ENCODE results near the gene TMEM120A.

The TMEM120A gene

DNA sequence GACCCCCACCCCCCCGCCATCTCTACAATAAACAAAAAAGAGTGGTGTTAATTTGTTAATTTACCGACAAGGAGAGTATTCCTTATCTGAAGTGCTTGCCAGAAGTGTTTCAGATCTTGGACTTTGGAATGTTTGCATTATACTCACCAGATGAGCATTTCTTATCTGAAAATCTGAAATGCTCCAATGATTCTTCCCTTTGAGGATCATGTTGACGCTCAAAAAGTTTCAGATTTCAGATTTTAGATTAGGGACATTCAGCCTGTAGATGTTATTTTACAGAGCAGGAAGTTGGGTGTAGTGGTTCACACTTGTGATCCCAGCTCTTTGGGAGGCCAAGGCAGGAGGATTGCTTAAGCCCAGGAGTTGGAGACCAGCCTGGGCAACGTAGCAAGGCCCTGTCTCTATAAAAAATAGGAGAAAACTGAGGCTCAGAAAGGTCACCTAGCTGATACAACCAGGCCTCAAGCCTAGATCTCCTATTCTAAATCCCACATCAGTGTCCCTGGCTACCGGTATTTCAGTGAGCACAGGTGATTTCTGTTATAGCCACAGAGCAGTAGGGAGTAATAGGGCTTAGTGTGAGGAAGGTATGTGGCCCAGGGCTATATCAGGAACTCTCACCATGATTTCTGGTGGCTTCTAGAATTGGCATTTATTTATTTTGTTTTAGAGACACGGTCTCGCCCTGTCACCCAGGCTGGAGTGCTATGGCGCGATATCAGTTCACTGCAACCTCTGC is 35.4 kb downstream of the TMEM120A start:
- in situ Hi-C loops (cut with HindIII; ENCODE audit: low sequenced_read_pairs): no loop called here
- no peak for DNase-seq (ENCODE audit: low read depth, low spot score)
- no peak overlapping the region for H3K4me3 ChIP-seq (ENCODE audit: low read depth, low read length)
- TF ChIP-seq, protein P1, sequence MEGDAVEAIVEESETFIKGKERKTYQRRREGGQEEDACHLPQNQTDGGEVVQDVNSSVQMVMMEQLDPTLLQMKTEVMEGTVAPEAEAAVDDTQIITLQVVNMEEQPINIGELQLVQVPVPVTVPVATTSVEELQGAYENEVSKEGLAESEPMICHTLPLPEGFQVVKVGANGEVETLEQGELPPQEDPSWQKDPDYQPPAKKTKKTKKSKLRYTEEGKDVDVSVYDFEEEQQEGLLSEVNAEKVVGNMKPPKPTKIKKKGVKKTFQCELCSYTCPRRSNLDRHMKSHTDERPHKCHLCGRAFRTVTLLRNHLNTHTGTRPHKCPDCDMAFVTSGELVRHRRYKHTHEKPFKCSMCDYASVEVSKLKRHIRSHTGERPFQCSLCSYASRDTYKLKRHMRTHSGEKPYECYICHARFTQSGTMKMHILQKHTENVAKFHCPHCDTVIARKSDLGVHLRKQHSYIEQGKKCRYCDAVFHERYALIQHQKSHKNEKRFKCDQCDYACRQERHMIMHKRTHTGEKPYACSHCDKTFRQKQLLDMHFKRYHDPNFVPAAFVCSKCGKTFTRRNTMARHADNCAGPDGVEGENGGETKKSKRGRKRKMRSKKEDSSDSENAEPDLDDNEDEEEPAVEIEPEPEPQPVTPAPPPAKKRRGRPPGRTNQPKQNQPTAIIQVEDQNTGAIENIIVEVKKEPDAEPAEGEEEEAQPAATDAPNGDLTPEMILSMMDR (IDR thresholded peaks at IDR 0.05; ENCODE audit: low read depth, low read length): no peak

DNA sequence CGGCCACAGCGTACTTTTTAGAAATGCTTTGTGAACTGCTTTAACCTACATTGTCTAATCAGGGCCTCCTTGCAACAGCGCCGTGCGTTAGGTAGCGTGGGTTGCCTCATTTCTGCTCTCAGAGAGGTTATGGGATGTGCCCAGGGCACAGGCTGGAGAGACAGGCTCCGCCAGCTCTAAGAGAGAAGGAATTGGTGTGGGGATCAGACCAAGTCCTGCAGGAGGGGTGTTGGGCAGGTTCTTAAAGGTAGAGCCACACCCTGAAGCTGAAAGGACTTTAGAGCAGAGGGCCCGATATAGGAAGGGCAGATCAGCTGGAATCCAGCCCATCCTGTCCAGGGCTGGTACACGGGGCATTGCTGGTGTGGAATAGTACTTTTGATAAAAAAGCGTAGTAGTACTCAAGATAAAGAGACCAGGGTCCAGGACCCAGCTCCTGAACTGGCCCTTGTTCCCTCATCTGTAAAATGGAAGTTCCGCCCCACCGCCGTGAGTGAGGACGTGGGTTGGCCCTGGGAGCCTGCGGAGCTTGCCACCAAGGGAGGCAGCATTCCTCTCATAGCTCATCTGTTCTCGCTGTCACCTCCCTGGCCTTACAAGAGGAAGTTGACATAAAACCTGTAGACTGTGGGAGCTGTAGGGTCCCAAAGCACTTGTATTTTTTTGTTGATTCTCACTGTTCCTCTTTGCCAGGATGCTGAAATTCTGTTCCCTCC is 37.2 kb downstream of the TMEM120A start:
- no peak for DNase-seq (ENCODE audit: low read depth, low spot score)
- H3K4me3 ChIP-seq (ENCODE audit: low read depth, low read length): no peak overlapping the region
- TF ChIP-seq, protein P1 (IDR thresholded peaks at IDR 0.05; ENCODE audit: low read depth, low read length): no peak
- in situ Hi-C loops (cut with HindIII; ENCODE audit: low sequenced_read_pairs): no loop called here

DNA sequence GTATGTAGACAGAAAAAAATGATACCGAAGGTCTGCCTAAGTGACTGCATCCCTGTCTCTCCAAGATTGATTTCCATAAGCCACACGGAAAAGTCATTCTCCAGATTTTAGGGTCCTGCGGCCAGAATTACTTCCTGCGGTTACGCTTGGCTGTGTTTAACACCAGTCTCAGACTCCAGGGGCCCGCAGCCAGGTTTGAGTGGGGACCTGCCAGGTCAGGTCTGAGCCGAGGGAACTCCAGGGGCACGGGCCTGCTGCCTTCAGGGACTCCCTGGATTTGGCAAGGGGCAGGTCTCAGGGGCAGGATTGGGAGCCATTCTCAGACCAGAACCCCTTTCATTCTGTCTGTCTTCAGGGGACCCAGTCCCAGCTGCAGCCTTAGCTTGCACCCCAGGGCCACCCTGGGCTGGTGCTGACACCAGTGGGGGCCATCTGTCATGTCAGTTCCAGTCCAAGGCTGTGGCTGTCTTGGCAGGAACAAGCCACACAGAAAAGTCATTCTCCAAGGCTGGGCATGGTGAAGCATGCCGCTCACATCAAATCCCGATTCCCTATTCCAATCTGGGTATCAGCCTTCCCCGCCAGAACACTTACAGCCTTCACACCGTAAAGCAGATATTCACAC is 39.0 kb downstream of the TMEM120A start:
- in situ Hi-C loops (cut with HindIII; ENCODE audit: low sequenced_read_pairs): no loop called here
- H3K4me3 ChIP-seq (ENCODE audit: low read depth, low read length): no peak overlapping the region
- DNase-seq (ENCODE audit: low read depth, low spot score): no peak
- TF ChIP-seq, protein P1 (IDR thresholded peaks at IDR 0.05; ENCODE audit: low read depth, low read length): no peak

DNA sequence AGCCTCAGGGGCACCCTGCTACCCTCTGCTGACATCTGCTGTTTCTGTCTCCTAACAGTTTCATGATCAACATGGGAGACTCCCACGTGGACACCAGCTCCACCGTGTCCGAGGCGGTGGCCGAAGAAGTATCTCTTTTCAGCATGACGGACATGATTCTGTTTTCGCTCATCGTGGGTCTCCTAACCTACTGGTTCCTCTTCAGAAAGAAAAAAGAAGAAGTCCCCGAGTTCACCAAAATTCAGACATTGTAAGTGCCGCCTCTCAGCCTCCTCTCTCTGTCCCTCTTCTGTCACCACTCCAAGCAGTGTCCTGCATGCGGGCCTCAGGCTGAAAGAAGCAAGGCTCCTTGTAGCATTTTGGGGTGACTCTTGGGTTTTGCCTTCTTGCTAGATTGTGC is 40.5 kb downstream of the TMEM120A start:
- DNase-seq (ENCODE audit: low read depth, low spot score): no peak
- in situ Hi-C loops (cut with HindIII; ENCODE audit: low sequenced_read_pairs): no loop called here
- TF ChIP-seq, protein P1 (IDR thresholded peaks at IDR 0.05; ENCODE audit: low read depth, low read length): no peak
- no peak overlapping the region for H3K4me3 ChIP-seq (ENCODE audit: low read depth, low read length)

DNA sequence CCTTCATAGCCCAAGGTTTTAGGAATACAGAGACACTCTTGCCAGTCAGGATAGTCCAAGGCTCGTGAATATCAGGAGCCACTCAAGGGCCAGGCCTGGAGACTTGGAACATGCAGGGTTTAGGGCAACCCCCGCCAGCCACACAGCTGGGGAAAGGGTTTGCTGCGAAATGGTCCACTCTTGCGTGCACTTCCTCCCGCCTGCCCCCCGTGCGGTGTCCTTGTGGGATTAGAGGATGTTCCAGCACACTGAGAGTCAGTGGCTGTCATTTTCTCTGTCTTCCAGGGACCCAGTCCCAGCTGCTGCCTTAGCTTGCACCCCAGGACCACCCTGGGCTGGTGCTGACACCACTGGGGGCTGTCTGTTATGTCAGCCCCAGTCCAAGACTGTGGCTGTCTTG is 41.0 kb downstream of the TMEM120A start:
- H3K4me3 ChIP-seq (ENCODE audit: low read depth, low read length): no peak overlapping the region
- in situ Hi-C loops (cut with HindIII; ENCODE audit: low sequenced_read_pairs): no loop called here
- TF ChIP-seq, protein P1 (IDR thresholded peaks at IDR 0.05; ENCODE audit: low read depth, low read length): no peak
- DNase-seq (ENCODE audit: low read depth, low spot score): no peak

DNA sequence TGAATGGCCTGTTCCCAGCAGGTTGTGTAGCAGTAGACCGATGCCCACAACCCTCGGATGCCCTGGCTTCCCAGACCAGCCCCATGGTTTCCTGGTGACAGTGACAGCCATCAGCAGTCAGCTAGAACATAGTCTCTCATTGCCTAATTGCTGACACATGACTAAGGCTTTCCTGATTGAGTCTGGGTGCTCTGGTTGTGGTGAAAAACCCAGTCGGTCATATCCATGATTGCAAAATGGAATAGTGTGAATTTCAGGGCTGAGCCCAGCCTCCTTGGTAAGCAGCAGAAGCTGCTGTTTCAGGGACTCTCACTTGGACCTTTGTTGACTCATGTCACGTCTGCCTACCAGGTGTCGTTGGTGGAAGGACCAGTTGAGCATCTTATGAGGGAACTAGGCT is 42.9 kb downstream of the TMEM120A start:
- in situ Hi-C loops (cut with HindIII; ENCODE audit: low sequenced_read_pairs): no loop called here
- no peak overlapping the region for H3K4me3 ChIP-seq (ENCODE audit: low read depth, low read length)
- TF ChIP-seq, protein P1 (IDR thresholded peaks at IDR 0.05; ENCODE audit: low read depth, low read length): no peak
- DNase-seq (ENCODE audit: low read depth, low spot score): no peak

All from astrocyte of the spinal cord (primary cell).